ENCODE data around the gene CFAP52. TPM values are rescaled to one million over a fixed set of nuclear protein-coding genes. Genes with fewer than 3 reads are reported as not detected.

The CFAP52 gene
- total and polyA plus RNA-seq, 2 of the 13 experiments (the other 11 are each of a cell fraction or from before 2014, with no cell fraction given) = not detected

- no peak for TF ChIP-seq HNRNPL (IDR thresholded peaks at IDR 0.05; ENCODE audit: low read depth, low read length)
- no peak for TF ChIP-seq SNRNP70 (IDR thresholded peaks at IDR 0.05; ENCODE audit: low read depth, low read length)
- TF ChIP-seq, protein P1, sequence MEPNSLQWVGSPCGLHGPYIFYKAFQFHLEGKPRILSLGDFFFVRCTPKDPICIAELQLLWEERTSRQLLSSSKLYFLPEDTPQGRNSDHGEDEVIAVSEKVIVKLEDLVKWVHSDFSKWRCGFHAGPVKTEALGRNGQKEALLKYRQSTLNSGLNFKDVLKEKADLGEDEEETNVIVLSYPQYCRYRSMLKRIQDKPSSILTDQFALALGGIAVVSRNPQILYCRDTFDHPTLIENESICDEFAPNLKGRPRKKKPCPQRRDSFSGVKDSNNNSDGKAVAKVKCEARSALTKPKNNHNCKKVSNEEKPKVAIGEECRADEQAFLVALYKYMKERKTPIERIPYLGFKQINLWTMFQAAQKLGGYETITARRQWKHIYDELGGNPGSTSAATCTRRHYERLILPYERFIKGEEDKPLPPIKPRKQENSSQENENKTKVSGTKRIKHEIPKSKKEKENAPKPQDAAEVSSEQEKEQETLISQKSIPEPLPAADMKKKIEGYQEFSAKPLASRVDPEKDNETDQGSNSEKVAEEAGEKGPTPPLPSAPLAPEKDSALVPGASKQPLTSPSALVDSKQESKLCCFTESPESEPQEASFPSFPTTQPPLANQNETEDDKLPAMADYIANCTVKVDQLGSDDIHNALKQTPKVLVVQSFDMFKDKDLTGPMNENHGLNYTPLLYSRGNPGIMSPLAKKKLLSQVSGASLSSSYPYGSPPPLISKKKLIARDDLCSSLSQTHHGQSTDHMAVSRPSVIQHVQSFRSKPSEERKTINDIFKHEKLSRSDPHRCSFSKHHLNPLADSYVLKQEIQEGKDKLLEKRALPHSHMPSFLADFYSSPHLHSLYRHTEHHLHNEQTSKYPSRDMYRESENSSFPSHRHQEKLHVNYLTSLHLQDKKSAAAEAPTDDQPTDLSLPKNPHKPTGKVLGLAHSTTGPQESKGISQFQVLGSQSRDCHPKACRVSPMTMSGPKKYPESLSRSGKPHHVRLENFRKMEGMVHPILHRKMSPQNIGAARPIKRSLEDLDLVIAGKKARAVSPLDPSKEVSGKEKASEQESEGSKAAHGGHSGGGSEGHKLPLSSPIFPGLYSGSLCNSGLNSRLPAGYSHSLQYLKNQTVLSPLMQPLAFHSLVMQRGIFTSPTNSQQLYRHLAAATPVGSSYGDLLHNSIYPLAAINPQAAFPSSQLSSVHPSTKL (CRISPR knock-in tag; IDR thresholded peaks at IDR 0.05) = no peak
- no peak for TF ChIP-seq HOXA7 (CRISPR knock-in tag; IDR thresholded peaks at IDR 0.05)
- no peak for TF ChIP-seq ZNF530 (CRISPR knock-in tag; IDR thresholded peaks at IDR 0.05; ENCODE audit: low read depth)
- no peak for TF ChIP-seq ZNF652 (CRISPR knock-in tag; IDR thresholded peaks at IDR 0.05; ENCODE audit: borderline replicate concordance, low read depth)
- TF ChIP-seq, protein P2, sequence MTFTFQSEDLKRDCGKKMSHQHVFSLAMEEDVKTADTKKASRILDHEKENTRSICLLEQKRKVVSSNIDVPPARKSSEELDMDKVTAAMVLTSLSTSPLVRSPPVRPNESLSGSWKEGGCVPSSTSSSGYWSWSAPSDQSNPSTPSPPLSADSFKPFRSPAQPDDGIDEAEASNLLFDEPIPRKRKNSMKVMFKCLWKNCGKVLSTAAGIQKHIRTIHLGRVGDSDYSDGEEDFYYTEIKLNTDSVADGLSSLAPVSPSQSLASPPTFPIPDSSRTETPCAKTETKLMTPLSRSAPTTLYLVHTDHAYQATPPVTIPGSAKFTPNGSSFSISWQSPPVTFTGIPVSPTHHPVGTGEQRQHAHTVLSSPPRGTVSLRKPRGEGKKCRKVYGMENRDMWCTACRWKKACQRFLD (CRISPR knock-in tag; IDR thresholded peaks at IDR 0.05; ENCODE audit: borderline replicate concordance) = no peak
Measured at GRCh38 chr17:9672691-9673090, 96.2 kb downstream of the CFAP52 start (continued).

- Histone ChIP-seq H3K27me3 (ENCODE audit: control insufficient read depth in 1 of 2, insufficient read depth in 2 of 2, low read length in 2 of 2) (no peaks in the 10 kb centered on the region), H3K4me3 (replicated peaks in 1 of 3; ENCODE audit: insufficient read depth in 1 of 3, low read depth in 2 of 3, low read length in 3 of 3) (no peak overlapping the region), H3K4me1 (ENCODE audit: insufficient read depth, low read length) (no peaks in the 10 kb centered on the region), H3K9ac (ENCODE audit: insufficient read depth, low read depth, low read length) (no peak overlapping the region), H4K20me1 (ENCODE audit: insufficient read depth, low read length) (no peaks in the 10 kb centered on the region), H3K79me2 (ENCODE audit: insufficient read depth, low read length) (no peaks in the 10 kb centered on the region), H3K36me3 (replicated peaks in 1 of 2; ENCODE audit: control insufficient read depth in 1 of 2, insufficient read depth in 2 of 2, low read length in 2 of 2) (no peaks in the 10 kb centered on the region), H2AFZ (ENCODE audit: low read length) (no peak overlapping the region), H3K9me3 (ENCODE audit: low read length) (peaks cover 18% of the 10 kb centered on the region), H3K4me2 (ENCODE audit: low read depth, low read length) (no peak overlapping the region), H3K27ac (ENCODE audit: extremely low read length, insufficient read depth, low read length) (no peak overlapping the region)
- intact Hi-C loops (cut with micrococcal nuclease; ENCODE audit: unreplicated experiment) = loop anchor here (1.0 kb wide), 1 partner anchor 99 kb away; no protein-coding TSS in a partner anchor
- in situ Hi-C loops (cut with HindIII; ENCODE audit: extremely low pct_ligation_motif_present, low pct_unique_long_range_greater_than_20kb) = no loop called here
- no TSS peak for BruUV-seq (replicated peaks)
- POLR2A ChIA-PET = no interaction called here
- CTCF ChIA-PET (ENCODE audit: low intra/inter-chr PET ratio, low total read pairs) = interaction anchor here (1.4 kb wide), 1 partner anchor 99 kb away, joined by 11 read pairs; the partner anchor contains the start of gene CFAP52
- FAIRE-seq = peak; percentile 8
- no peak for ATAC-seq
- WGBS (ENCODE audit: low lambda C conversion rate) = 82% methylated on average over 4 of the region's 4 CpGs
- peak; percentile 8 for DNase-seq (ENCODE audit: low spot score)
- TF ChIP-seq RAD21 (CRISPR knock-in tag; IDR thresholded peaks at IDR 0.05) (0 out of 2 replicates have a peak, but pooled peaks have one; percentile 19), ZNF552 (CRISPR knock-in tag; IDR thresholded peaks at IDR 0.05; ENCODE audit: borderline replicate concordance) (no peak), ZBTB8A (CRISPR knock-in tag; IDR thresholded peaks at IDR 0.05; ENCODE audit: borderline replicate concordance, low read depth) (no peak), BRD4 (CRISPR knock-in tag; IDR thresholded peaks at IDR 0.05) (no peak), ZBTB4 (CRISPR knock-in tag; IDR thresholded peaks at IDR 0.05; ENCODE audit: borderline replicate concordance) (no peak), CCDC6 (CRISPR knock-in tag; IDR thresholded peaks at IDR 0.05) (no peak), ZNF343 (CRISPR knock-in tag; IDR thresholded peaks at IDR 0.05) (no peak), SMC3 (IDR thresholded peaks at IDR 0.05; ENCODE audit: low read length) (peak; percentile 49; the same call in 1 of the 2 replicates)
Measured at GRCh38 chr17:9676084-9676483, 99.6 kb downstream of the CFAP52 start.
